Endothelial cell of umbilical vein (primary cell): ENCODE data around the gene SHISA5. TPM values are rescaled to one million over a fixed set of nuclear protein-coding genes. Genes with fewer than 3 reads are reported as not detected.

Experiments
- BruUV-seq: library from RNA; stranded (reverse); fragments of 400-500 nt; replicated peaks from 2 replicates; lab custom pipeline; 2021; lab: Mats Ljungman, UMichigan
- CTCF ChIA-PET: fragments of 300-600, 350-600 bp; sonication (Branson Sonifier 250); formaldehyde crosslinking; loops from one replicate; lab custom pipeline; 2021; ENCODE audit warnings: antibody characterized with exemption, inconsistent platforms; lab: Charles Lee
- POLR2A ChIA-PET: fragments of 300-600, 350-600 bp; sonication (Branson Sonifier 250); formaldehyde crosslinking; loops from one replicate; lab custom pipeline; 2021; ENCODE audit warnings: antibody characterized with exemption, inconsistent platforms; lab: Charles Lee
- DNase-seq: peaks from one replicate; pipeline ENCODE4 v3.0.0-alpha.2; 2011; ENCODE audit warnings: low read depth, low spot score
- FAIRE-seq: peaks from 2 replicates; lab custom pipeline; 2011; peaks lifted over from hg19 to GRCh38; lab: Jason Lieb, UNC
- H2AFZ ChIP-seq: 2 replicates; pipeline ENCODE4 v1.6.0; 2012; ENCODE audit warnings: low read depth, low read length, control low read depth, inconsistent platforms
- H3K27ac ChIP-seq: 2 replicates; pipeline ENCODE4 v1.5.1; 2011; ENCODE audit warnings: low read depth, mild to moderate bottlenecking, control low read depth, low read length, moderate library complexity; ENCODE audit not compliant: insufficient read depth
- H3K27me3 ChIP-seq, 2 experiments: 2 replicates each; pipeline versions ENCODE4 v1.6.0 to v1.6.1; 2011; ENCODE audit warnings: low read length in 2 of 2, mixed read lengths in 1 of 2; ENCODE audit not compliant: control insufficient read depth in 2 of 2, insufficient read depth in 2 of 2
- H3K36me3 ChIP-seq, 2 experiments: 2 replicates in 1 of 2; 3 replicates in 1 of 2; pipeline ENCODE4 v1.5.1; 2011; ENCODE audit warnings: low read length in 2 of 2, mild to moderate bottlenecking in 1 of 2, moderate library complexity in 1 of 2; ENCODE audit not compliant: control insufficient read depth in 2 of 2, insufficient read depth in 2 of 2; ENCODE audit errors: extremely low read depth in 1 of 2
- H3K4me1 ChIP-seq: 3 replicates; pipeline ENCODE4 v1.5.1; 2011; ENCODE audit warnings: mild to moderate bottlenecking, low read length; ENCODE audit not compliant: control insufficient read depth, insufficient read depth; ENCODE audit errors: extremely low read depth
- H3K4me2 ChIP-seq: 2 replicates; pipeline ENCODE4 v1.6.1; 2011; ENCODE audit warnings: low read length, control low read depth, mixed read lengths; ENCODE audit not compliant: insufficient read depth
- H3K4me3 ChIP-seq, 3 experiments: fragments of 200-600 bp in 1 of 3; sonication (generic), shearing (Covaris generic) in 1 of 3; replicated peaks in 1 of 3; 2 replicates each; pipeline ENCODE4 v1.5.1; 2011 to 2016; ENCODE audit warnings: control low read depth in 3 of 3, low read length in 3 of 3, mild to moderate bottlenecking in 2 of 3, inconsistent platforms in 1 of 3, low read depth in 1 of 3, moderate library complexity in 1 of 3; ENCODE audit not compliant: insufficient read depth in 1 of 3
- H3K79me2 ChIP-seq: 2 replicates; pipeline ENCODE4 v1.6.0; 2012; ENCODE audit warnings: low read length, inconsistent platforms; ENCODE audit not compliant: control insufficient read depth, insufficient read depth
- H3K9ac ChIP-seq: replicated peaks from 2 replicates; pipeline ENCODE3; 2011; ENCODE audit warnings: low read length, control low read depth; ENCODE audit not compliant: insufficient read depth; ENCODE audit errors: extremely low read depth
- H3K9me1 ChIP-seq: replicated peaks from 3 replicates; pipeline ENCODE4 v1.6.0; 2011; ENCODE audit warnings: mild to moderate bottlenecking, low read length; ENCODE audit not compliant: control insufficient read depth, insufficient read depth; ENCODE audit errors: extremely low read depth
- H3K9me3 ChIP-seq: replicated peaks from 2 replicates; pipeline ENCODE4 v1.5.1; 2012; ENCODE audit warnings: low read length, inconsistent platforms; ENCODE audit not compliant: control insufficient read depth, insufficient read depth
- H4K20me1 ChIP-seq: replicated peaks from 2 replicates; pipeline ENCODE3; 2011; ENCODE audit warnings: mild to moderate bottlenecking, low read length; ENCODE audit not compliant: control insufficient read depth, insufficient read depth; ENCODE audit errors: extremely low read depth
- EZH2 ChIP-seq: IDR thresholded peaks from 2 replicates; pipeline ENCODE4 v1.6.1; 2012; ENCODE audit warnings: borderline replicate concordance, low read depth, mild to moderate bottlenecking, moderate library complexity, low read length, inconsistent platforms; ENCODE audit not compliant: severe bottlenecking
- FOS ChIP-seq: IDR thresholded peaks from 2 replicates; pipeline ENCODE4 v1.6.1; 2011; ENCODE audit warnings: mild to moderate bottlenecking, low read length, moderate library complexity, borderline replicate concordance; ENCODE audit not compliant: insufficient read depth
- GATA2 ChIP-seq: IDR thresholded peaks from 2 replicates; pipeline ENCODE4 v1.7.0; 2011; ENCODE audit warnings: low read depth, mild to moderate bottlenecking, moderate library complexity, mixed read lengths, low read length; ENCODE audit not compliant: insufficient read length, insufficient read depth
- JUN ChIP-seq: IDR thresholded peaks from 2 replicates; pipeline ENCODE4 v1.6.1; 2011; ENCODE audit warnings: borderline replicate concordance, low read depth; ENCODE audit not compliant: insufficient read length, insufficient read depth
- MYC ChIP-seq: IDR thresholded peaks from one replicate; pipeline ENCODE4 v1.6.1; 2011; ENCODE audit warnings: mild to moderate bottlenecking, low read depth, low read length
- POLR2A ChIP-seq: IDR thresholded peaks from 2 replicates; pipeline ENCODE4 v1.6.1; 2012; ENCODE audit warnings: low read depth, mild to moderate bottlenecking, control low read depth, low read length
- POLR2AphosphoS5 ChIP-seq: IDR thresholded peaks from 2 replicates; pipeline ENCODE4 v1.6.1; 2012; ENCODE audit warnings: low read depth, mild to moderate bottlenecking, control low read depth, low read length, moderate library complexity; ENCODE audit not compliant: insufficient read depth
- dilution Hi-C: fragments of 300-500 bp; cut with MboI; formaldehyde crosslinking; loops from one replicate; pipeline ENCODE4 v1.15.0; 2019; ENCODE audit warnings: low sequenced_read_pairs; ENCODE audit not compliant: extremely low pct_ligation_motif_present
- intact Hi-C: fragments of 100-400 bp; cut with micrococcal nuclease; formaldehyde crosslinking; loops from one replicate; pipeline ENCODE4 v1.10.0; 2022
- polyA plus RNA-seq, 4 experiments: library from polyadenylated mRNA; depleted of rRNA in 3 of 4; stranded (reverse) in 3 of 4; unstranded in 1 of 4; fragments of >200 nt; gene quantifications; 2 replicates each; pipeline versions ENCODE4 v1.2.1 to v1.2.3, GENCODE V29; 2011 to 2012; ENCODE audit warnings: missing spikeins in 1 of 4
- total RNA-seq: library from RNA; stranded (reverse); gene quantifications from 2 replicates; pipeline ENCODE4 v1.2.3, GENCODE V29; 2021
- TF ChIP-seq, protein P1 (sequence below), 2 donors: IDR thresholded peaks; 1 replicate in 1 of 2; 2 replicates in 1 of 2; pipeline ENCODE4 v1.5.1; 2011; ENCODE audit warnings: low read length in 2 of 2, mild to moderate bottlenecking in 2 of 2, moderate library complexity in 2 of 2, control low read depth in 1 of 2, inconsistent platforms in 1 of 2, low read depth in 1 of 2; ENCODE audit not compliant: insufficient read depth in 1 of 2; ENCODE audit errors: extremely low read depth in 1 of 2
- TF ChIP-seq, protein P2 (sequence below): IDR thresholded peaks from 2 replicates; pipeline ENCODE4 v1.6.1; 2011; ENCODE audit not compliant: insufficient read depth, insufficient read length

SHISA5 gene
- total and polyA plus RNA-seq, 2 donors (not counting 3 experiments of a cell fraction or from before 2014, with no cell fraction given), result 205 to 320 TPM

DNA sequence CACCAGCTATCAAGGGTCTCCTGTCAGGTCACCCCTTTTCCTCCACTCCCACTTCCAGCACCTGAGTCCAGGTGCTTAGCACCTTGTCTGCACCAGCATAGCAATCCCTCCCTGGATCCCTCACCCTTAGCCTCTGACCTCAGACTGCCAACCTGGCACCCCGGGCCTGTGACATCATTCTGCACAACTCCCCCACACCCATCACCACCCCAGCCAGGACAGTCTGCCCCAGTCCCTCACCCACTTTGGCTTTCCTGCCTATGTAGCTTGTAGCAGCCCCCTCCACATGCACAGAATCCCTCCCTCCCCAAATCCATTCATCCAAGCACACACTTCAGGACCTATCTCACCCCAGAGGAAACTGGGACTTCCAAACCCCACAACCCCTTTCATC is 73.3 kb downstream of the SHISA5 start:
- Histone ChIP-seq H4K20me1 (no peaks in the 10 kb centered on the region), H2AFZ (no peak overlapping the region), H3K27ac (no peak overlapping the region), H3K36me3 (peaks cover 0 to 9% of the 10 kb centered on the region in 2 experiments), H3K9me1 (no peaks in the 10 kb centered on the region), H3K9me3 (no peaks in the 10 kb centered on the region), H3K4me3 (no peak overlapping the region), H3K4me2 (no peak overlapping the region), H3K27me3 (no peaks in the 10 kb centered on the region), H3K4me1 (peaks cover 10% of the 10 kb centered on the region), H3K9ac (no peak overlapping the region), H3K79me2 (no peaks in the 10 kb centered on the region)
- ChIA-PET CTCF (interaction anchor here (1.3 to 10.4 kb wide), 3 partner anchors 31 to 236 kb away, joined by 4 to 723 read pairs (median 94); no protein-coding TSS in a partner anchor), POLR2A (no interaction called here)
- intact Hi-C loops, result no loop called here
- TF ChIP-seq POLR2A, result no peak
- no peak for TF ChIP-seq MYC
- TF ChIP-seq EZH2, result no peak
- no peak for TF ChIP-seq JUN
- TF ChIP-seq, protein P1, sequence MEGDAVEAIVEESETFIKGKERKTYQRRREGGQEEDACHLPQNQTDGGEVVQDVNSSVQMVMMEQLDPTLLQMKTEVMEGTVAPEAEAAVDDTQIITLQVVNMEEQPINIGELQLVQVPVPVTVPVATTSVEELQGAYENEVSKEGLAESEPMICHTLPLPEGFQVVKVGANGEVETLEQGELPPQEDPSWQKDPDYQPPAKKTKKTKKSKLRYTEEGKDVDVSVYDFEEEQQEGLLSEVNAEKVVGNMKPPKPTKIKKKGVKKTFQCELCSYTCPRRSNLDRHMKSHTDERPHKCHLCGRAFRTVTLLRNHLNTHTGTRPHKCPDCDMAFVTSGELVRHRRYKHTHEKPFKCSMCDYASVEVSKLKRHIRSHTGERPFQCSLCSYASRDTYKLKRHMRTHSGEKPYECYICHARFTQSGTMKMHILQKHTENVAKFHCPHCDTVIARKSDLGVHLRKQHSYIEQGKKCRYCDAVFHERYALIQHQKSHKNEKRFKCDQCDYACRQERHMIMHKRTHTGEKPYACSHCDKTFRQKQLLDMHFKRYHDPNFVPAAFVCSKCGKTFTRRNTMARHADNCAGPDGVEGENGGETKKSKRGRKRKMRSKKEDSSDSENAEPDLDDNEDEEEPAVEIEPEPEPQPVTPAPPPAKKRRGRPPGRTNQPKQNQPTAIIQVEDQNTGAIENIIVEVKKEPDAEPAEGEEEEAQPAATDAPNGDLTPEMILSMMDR (IDR thresholded peaks at IDR 0.05; ENCODE audit: extremely low read depth in 1 of 2, insufficient read depth in 1 of 2, low read depth in 1 of 2, low read length in 2 of 2), result no peak
- TF ChIP-seq FOS, result no peak
- no peak for TF ChIP-seq GATA2
- TF ChIP-seq, protein P2, sequence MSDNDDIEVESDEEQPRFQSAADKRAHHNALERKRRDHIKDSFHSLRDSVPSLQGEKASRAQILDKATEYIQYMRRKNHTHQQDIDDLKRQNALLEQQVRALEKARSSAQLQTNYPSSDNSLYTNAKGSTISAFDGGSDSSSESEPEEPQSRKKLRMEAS, result no peak
- TF ChIP-seq POLR2AphosphoS5, result no peak
- dilution Hi-C loops, result no loop called here
- DNase-seq (no peak), FAIRE-seq (no peak)
- BruUV-seq, result no TSS peak
